ENCODE data around the gene MKLN1.

GRCh38 chr7:131338691-131339390 is 11.2 kb downstream of the MKLN1 start:
- TF ChIP-seq, protein P1, sequence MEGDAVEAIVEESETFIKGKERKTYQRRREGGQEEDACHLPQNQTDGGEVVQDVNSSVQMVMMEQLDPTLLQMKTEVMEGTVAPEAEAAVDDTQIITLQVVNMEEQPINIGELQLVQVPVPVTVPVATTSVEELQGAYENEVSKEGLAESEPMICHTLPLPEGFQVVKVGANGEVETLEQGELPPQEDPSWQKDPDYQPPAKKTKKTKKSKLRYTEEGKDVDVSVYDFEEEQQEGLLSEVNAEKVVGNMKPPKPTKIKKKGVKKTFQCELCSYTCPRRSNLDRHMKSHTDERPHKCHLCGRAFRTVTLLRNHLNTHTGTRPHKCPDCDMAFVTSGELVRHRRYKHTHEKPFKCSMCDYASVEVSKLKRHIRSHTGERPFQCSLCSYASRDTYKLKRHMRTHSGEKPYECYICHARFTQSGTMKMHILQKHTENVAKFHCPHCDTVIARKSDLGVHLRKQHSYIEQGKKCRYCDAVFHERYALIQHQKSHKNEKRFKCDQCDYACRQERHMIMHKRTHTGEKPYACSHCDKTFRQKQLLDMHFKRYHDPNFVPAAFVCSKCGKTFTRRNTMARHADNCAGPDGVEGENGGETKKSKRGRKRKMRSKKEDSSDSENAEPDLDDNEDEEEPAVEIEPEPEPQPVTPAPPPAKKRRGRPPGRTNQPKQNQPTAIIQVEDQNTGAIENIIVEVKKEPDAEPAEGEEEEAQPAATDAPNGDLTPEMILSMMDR (IDR thresholded peaks at IDR 0.05), result no peak
- no peak for TF ChIP-seq POLR2A (IDR thresholded peaks at IDR 0.05)

Data from thyroid gland (tissue), 4 donors.